SK-MEL-5 (cell line): ENCODE data around the gene CCDC197. TPM values are rescaled to one million over a fixed set of nuclear protein-coding genes. Genes with fewer than 3 reads are reported as not detected.
A peak's percentile ranks its signal among the peaks of the same experiment; 100 is the strongest.

Source experiments
- DNase-seq: peaks from one replicate; pipeline ENCODE4 v3.0.0-alpha.2; 2016; ENCODE audit warnings: low read depth, low spot score
- in situ Hi-C: cut with HindIII; loops from 2 replicates; pipeline ENCODE4 v1.10.0; 2016; ENCODE audit warnings: low sequenced_read_pairs, high pct_unique_total_duplicates, low pct_unique_long_range_greater_than_20kb
- total RNA-seq: library from RNA; depleted of rRNA; stranded (reverse); fragments of >200 nt; shearing (Covaris generic); gene quantifications from 2 replicates; pipeline ENCODE4 v1.2.3, GENCODE V29; 2014

The CCDC197 gene
- total RNA-seq, 1 experiment from 2014 or later: not detected

DNA sequence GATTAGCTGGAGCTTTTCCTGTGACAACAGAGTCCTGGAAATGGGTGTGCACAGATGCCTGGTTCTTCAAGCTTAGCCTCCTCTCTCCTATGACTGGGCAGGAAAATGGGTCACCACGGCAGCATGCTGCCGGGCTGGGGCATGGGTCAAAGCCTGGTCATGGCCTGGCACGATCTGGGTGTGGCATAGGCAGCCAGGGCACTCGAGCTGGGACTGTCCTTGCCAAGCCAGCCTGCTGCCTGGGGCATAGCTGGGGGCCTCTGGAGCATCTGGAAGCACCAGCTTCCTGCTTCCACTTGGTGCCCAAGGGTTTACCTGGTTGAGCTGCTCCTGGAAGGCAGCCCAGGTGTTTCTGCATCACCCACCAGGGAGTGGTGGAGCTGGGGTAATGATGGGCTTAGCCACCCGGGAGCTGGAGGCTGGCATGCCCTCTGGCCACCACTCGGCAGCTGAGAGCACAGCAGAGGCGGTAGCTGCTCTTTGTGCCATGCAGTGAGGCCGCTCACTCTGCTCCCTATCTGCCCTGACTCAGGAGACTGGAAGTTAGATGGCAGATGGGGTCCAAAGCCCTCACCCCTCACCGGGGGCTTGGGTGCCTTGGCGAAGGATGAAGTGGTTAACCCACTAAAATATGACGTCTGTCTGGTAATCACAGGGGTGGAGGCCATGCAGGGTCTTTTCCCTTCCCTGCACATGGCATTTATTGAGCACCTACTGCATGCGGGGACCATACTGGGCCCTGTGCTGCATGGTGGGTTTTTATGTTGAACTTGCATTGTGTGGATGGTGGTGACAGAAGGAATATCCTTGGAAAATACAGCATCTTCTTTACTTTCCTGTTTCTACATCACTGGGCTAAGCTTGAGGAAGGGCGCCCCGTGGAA lies 30.7 kb downstream of the CCDC197 start:
- no peak for DNase-seq
- in situ Hi-C loops: loop anchor here (25.0 kb wide), 1 partner anchor 159 kb away; no protein-coding TSS in a partner anchor

GRCh38 chr14:94028450-94028826 lies 31.3 kb downstream of the CCDC197 start:
- in situ Hi-C loops: loop anchor here (25.0 kb wide), 1 partner anchor 159 kb away; no protein-coding TSS in a partner anchor
- DNase-seq: no peak

GRCh38 chr14:94029265-94029664 lies 32.2 kb downstream of the CCDC197 start:
- no peak for DNase-seq
- in situ Hi-C loops: loop anchor here (25.0 kb wide), 1 partner anchor 158 kb away; no protein-coding TSS in a partner anchor

DNA sequence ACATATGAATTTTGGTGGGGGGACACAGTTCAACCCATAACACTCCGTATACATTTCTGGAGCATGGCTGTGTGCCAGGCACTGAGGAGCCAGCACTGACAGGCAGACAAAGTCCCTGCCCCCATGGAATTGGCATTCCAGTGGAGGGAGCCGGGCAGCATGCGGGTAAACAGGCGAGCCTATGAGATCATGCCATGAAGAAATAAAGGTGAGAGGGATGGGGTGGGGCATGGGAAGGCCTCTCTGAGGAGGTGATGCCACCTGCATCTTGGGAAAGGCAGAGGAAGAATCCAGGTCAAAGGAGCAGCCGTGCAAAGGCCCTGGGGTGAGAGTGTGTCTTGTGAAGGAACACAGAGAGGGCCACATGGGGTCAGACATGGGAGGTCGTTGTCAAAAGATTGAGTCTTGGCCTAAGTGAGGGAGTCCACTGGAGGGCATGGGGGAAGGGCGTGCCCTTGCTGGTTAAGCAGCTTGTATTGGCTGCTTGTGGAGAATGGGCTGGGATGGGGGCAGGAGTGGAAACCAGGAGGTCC lies 32.6 kb downstream of the CCDC197 start:
- no peak for DNase-seq
- in situ Hi-C loops: loop anchor here (25.0 kb wide), 1 partner anchor 158 kb away; no protein-coding TSS in a partner anchor

DNA sequence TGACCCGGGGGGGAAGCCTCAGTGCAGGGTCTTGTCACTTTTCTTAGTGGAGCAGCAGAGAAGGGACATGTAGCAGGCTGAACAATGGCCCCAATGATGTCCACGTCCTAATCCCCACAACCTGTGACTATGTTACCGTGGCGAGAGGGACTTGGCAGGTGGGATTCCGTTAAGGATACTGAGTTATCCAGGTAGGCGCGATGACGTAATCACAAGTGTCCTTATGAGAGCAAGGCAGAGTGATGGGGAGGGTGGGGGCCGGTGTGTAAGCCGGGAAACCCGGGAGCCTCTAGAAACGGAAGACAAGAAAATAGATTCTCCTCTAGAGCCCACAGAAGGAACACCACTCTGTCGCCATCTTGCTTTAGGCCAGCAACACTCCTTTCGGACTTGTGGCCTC lies 33.5 kb downstream of the CCDC197 start:
- in situ Hi-C loops: loop anchor here (25.0 kb wide), 1 partner anchor 157 kb away; no protein-coding TSS in a partner anchor
- no peak for DNase-seq

GRCh38 chr14:94031161-94031882 lies 34.2 kb downstream of the CCDC197 start:
- in situ Hi-C loops: loop anchor here (25.0 kb wide), 1 partner anchor 156 kb away; no protein-coding TSS in a partner anchor
- no peak for DNase-seq

GRCh38 chr14:94031883-94032279 lies 34.8 kb downstream of the CCDC197 start:
- in situ Hi-C loops: loop anchor here (25.0 kb wide), 1 partner anchor 155 kb away; no protein-coding TSS in a partner anchor

DNA sequence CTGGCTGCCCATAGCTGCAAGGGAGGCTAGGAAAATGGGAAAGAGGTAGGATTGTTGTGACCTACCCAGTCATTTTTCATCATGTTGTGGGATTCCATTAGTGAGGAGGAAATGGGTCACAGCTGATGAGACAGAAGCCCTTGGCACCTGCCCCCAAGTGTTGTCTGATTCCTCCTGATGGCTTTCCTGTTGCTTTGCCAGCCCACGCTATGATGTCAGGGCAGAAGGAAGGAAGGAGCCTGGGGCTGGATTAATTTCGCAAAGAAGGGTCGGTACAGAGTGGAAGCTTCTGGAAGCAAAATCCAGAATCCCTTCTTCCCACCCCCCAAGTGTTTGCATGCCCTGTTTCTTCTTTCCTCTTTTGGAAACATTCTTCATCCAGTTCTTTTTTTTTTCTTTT lies 37.8 kb downstream of the CCDC197 start:
- in situ Hi-C loops: loop anchor here (25.0 kb wide), 1 partner anchor 152 kb away; no protein-coding TSS in a partner anchor
- DNase-seq: no peak

More at GRCh38 chr14:94031883-94032279, 34.8 kb downstream of the CCDC197 start:
- DNase-seq: no peak

DNA sequence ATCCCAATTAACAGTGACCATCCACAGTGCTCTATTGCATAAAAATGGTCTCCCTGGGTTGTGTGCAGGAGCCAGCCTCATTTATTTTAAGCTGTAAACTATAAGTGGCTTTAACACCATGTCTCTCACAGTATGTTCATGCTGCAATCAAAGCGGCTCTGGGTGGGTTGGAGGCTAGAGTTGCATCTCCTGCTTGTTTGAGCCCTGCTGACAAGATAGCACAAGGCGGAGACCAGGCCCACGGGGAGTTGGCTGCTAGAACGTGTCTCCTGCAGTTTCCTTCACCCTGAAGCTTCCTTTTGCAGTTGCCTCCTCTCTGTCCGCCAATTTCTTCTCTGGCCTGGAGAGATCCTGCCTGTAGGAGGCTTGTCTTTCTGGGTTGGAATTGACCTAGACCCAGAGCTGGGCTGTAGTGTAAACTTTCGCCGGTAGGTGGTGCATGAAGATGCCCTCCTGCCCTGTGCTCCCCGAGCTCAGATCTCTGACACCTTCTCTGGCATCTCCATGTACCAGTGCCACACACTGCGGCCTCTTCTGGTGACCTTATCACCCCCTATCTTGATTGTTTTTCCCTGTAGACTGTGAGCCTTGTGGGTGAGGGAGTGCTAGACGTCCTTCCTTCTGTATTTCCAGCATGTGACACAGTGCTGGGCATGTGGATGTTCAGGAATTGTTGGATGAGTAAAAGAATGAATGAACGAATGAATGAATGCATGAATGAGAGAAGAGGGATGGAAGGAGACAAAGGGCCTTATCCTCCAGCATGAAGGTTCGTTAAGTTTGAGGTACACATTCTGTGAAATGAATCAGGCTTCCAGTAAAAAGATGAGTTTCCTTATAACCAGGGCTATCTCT lies 39.4 kb downstream of the CCDC197 start:
- in situ Hi-C loops: loop anchor here (25.0 kb wide), 1 partner anchor 151 kb away; no protein-coding TSS in a partner anchor
- DNase-seq: peak; percentile 90

GRCh38 chr14:94037954-94038353 lies 40.9 kb downstream of the CCDC197 start:
- DNase-seq: no peak
- in situ Hi-C loops: loop anchor here (25.0 kb wide), 1 partner anchor 149 kb away; no protein-coding TSS in a partner anchor

GRCh38 chr14:94038510-94038909 lies 41.4 kb downstream of the CCDC197 start:
- in situ Hi-C loops: loop anchor here (25.0 kb wide), 1 partner anchor 149 kb away; no protein-coding TSS in a partner anchor
- no peak for DNase-seq

GRCh38 chr14:94038921-94039629 lies 42.0 kb downstream of the CCDC197 start:
- DNase-seq: no peak
- in situ Hi-C loops: loop anchor here (25.0 kb wide), 1 partner anchor 148 kb away; no protein-coding TSS in a partner anchor

DNA sequence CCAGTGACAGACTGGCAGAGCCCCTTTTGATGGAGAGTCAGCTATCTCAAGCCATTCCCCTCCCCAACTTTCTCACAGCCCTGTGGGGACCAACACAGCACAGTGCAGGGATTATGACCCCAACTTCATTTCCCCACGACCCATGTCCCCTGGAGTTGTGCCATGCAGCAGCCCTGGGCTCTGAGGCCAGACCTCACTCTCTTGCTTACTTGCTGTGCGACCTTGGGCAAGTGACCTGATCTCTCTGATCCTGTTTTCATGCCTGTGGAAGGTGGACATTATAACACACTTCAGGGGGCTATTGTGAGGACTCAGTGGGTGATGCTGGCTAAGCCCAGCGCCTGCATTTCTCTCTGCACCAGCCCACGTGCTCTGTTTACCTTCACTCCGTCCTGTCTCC lies 43.1 kb downstream of the CCDC197 start:
- in situ Hi-C loops: loop anchor here (25.0 kb wide), 1 partner anchor 147 kb away; no protein-coding TSS in a partner anchor
- DNase-seq: no peak

DNA sequence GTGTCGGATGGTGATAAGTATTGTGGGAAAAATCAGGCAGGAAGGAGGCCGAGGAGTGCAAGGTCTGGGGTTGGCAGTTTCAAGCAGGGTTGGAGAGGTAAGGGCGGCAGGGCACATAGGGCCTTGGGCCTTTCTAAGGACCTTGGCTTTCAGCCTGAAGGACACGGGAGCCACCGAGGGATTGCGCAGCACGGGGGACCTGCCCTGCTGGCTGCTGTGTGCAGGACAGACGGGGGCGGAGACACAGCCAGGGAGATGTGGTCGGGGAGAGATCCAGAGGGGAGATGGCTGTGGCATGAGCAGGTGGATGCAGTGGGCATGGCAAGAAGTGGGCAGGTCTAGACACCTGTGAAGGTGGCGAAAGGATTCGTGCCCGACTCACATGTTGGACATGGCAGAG lies 43.7 kb downstream of the CCDC197 start:
- no peak for DNase-seq
- in situ Hi-C loops: loop anchor here (25.0 kb wide), 1 partner anchor 147 kb away; no protein-coding TSS in a partner anchor

DNA sequence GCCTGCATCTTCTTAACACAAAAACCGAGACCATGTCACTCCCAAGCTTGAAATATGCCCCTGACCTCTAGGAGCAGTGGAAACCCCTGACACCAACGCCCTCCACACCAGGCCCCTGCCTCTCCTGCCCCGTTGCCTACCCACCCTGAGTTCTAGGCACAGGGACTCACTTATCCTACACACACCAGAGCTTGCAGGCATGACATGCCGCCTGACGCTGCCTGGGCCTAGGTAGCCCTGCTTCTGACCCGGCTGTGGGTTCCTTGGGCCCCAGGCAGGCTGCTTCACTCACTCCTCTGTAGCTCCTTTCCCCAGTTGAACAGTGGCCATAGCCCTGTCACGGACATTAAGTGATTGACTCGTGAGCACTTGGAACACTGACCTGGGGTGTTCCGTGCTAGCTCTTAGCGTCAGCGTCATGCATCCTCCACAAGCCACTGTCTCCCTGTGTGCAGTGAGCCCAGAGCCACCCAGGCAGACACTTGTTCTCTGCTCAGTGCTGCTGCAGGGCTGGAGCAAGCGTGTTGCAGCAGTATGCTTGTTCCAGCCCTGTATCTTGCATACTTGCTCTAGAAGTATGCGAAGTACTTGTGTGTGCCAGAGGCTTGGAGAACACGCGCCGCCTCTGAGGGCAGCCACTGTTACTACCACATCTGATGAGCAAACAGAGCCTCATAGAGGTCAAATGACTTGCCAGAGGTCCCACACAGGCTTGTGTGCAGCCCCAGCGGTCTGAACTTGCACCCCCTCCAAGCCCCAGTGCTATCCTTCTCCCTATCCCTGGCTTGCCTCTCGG lies 44.6 kb downstream of the CCDC197 start:
- in situ Hi-C loops: loop anchor here (25.0 kb wide), 1 partner anchor 146 kb away; no protein-coding TSS in a partner anchor
- no peak for DNase-seq
